K562 (cell line): ENCODE data around the gene DXO. TPM values are rescaled to one million over a fixed set of nuclear protein-coding genes. Genes with fewer than 3 reads are reported as not detected.
A peak's percentile ranks its signal among the peaks of the same experiment; 100 is the strongest.

Source experiments
- BCL6 ChIP-seq: fragments of 250-450 bp; sonication (Bioruptor Pico); IDR thresholded peaks from 2 replicates; pipeline ENCODE4 v1.4.0; 2020
- CEBPB ChIP-seq: fragments of 450-650 bp; IDR thresholded peaks from 2 replicates; pipeline ENCODE4 v1.6.1; 2016; ENCODE audit warnings: missing genetic modification characterization, missing compliant biosample characterization
- CHD4 ChIP-seq: fragments of 200-600 bp; sonication (generic); IDR thresholded peaks from 3 replicates; pipeline ENCODE4 v1.6.1; 2012; ENCODE audit warnings: low read depth, mild to moderate bottlenecking, mixed read lengths, low read length, inconsistent platforms; ENCODE audit not compliant: insufficient read depth, insufficient replicate concordance, poor library complexity, severe bottlenecking
- ETS1 ChIP-seq: conservative IDR thresholded peaks from 2 replicates; pipeline ENCODE4 v1.6.1; 2011; ENCODE audit warnings: low read depth, mild to moderate bottlenecking, low read length; ENCODE audit not compliant: control insufficient read depth
- HMG20A ChIP-seq: fragments of 450-650 bp; formaldehyde crosslinking; conservative IDR thresholded peaks from 2 replicates; pipeline ENCODE4 v1.4.0; 2020; ENCODE audit warnings: mild to moderate bottlenecking, mixed read lengths
- HNRNPLL ChIP-seq: fragments of 200-400 bp; formaldehyde crosslinking; IDR thresholded peaks from 2 replicates; pipeline ENCODE4 v1.6.1; 2017; ENCODE audit warnings: low read length, low read depth, mild to moderate bottlenecking; ENCODE audit not compliant: poor library complexity, severe bottlenecking
- IRF2 ChIP-seq: sonication (generic); formaldehyde crosslinking; IDR thresholded peaks from 2 replicates; pipeline ENCODE4 v1.8.1; 2022; ENCODE audit warnings: mild to moderate bottlenecking, missing genetic modification reagents
- KDM5B ChIP-seq: fragments of 200-600 bp; sonication (generic); IDR thresholded peaks from 2 replicates; pipeline ENCODE4 v1.6.1; 2012; ENCODE audit warnings: low read depth, mild to moderate bottlenecking, moderate library complexity, low read length, control low read depth, inconsistent platforms; ENCODE audit not compliant: insufficient replicate concordance
- NCOA4 ChIP-seq: fragments of 450-650 bp; IDR thresholded peaks from 2 replicates; pipeline ENCODE4 v1.6.1; 2018; ENCODE audit warnings: mild to moderate bottlenecking; ENCODE audit not compliant: partially characterized antibody
- TEAD2 ChIP-seq: fragments of 450-650 bp; IDR thresholded peaks from 2 replicates; pipeline ENCODE4 v1.6.1; 2016; ENCODE audit warnings: missing genetic modification characterization, control low read depth, missing compliant biosample characterization
- ZBTB40 ChIP-seq, 2 experiments: fragments of 450-650 bp in 1 of 2; sonication (generic) in 1 of 2; formaldehyde crosslinking in 1 of 2; IDR thresholded peaks; 2 replicates each; pipeline versions ENCODE4 v1.7.1 to v1.9.0; 2016 to 2022; ENCODE audit warnings: inconsistent platforms in 1 of 2, mild to moderate bottlenecking in 1 of 2, missing genetic modification reagents in 1 of 2
- ZNF830 ChIP-seq: fragments of 250-450 bp; sonication (Bioruptor Pico); IDR thresholded peaks from 2 replicates; pipeline ENCODE4 v1.5.0; 2021; ENCODE audit warnings: mild to moderate bottlenecking
- polyA plus RNA-seq, 8 experiments: library from polyadenylated mRNA; depleted of rRNA in 4 of 8; stranded (reverse) in 5 of 8; unstranded in 3 of 8; fragments of >200 nt; fragmentation: Nextera tagmentation in 2 of 8; fragmentation: Illumina TruSeq in 1 of 8; extraction: Ambion mirVana in 2 of 8; extraction: Trizol in 1 of 8; gene quantifications; 2 replicates each; pipeline versions ENCODE4 v1.2.1 to v1.2.3, GENCODE V29; 2011 to 2014; ENCODE audit warnings: inconsistent platforms in 1 of 8, missing spikeins in 1 of 8
- total RNA-seq, 7 experiments: library from RNA; depleted of rRNA in 6 of 7; stranded (reverse); fragments of >200 nt in 6 of 7; fragmentation: Illumina TruSeq in 2 of 7; extraction: Trizol in 2 of 7; gene quantifications; 2 replicates each; pipeline versions ENCODE4 v1.2.1 to v1.2.3, GENCODE V29; 2011 to 2021; ENCODE audit warnings: low replicate concordance in 1 of 7
- TF ChIP-seq, protein P1 (sequence below): fragments of 450-650 bp; IDR thresholded peaks from one replicate; pipeline ENCODE4 v1.6.1; 2018; ENCODE audit warnings: mild to moderate bottlenecking, moderate library complexity; ENCODE audit not compliant: partially characterized antibody
- TF ChIP-seq, protein P2 (sequence below): fragments of 450-650 bp; IDR thresholded peaks from 2 replicates; pipeline ENCODE4 v1.6.1; 2017; ENCODE audit warnings: antibody characterized with exemption

Gene DXO
- total and polyA plus RNA-seq, 9 of the 15 experiments (the other 6 are each of a cell fraction or from before 2014, with no cell fraction given): 6.4 to 35.1 (median 19.4) TPM

DNA sequence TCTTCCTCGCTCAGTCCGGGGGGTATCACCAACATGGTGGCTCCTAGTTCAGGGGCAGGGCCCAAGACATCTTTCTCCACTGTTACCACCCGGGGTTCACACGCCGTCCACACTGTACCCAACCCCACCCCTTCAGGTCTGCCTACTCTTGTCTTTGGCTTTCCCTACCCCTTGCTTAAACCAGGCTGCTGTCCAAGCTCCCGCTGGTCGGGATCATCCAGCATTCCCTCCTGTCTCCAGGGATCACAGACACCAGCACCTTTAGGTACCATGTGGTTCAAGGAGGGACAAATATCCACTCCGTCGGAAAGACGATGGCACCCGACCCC lies 13.6 kb downstream of the DXO start (continued):
- TF ChIP-seq, protein P1, sequence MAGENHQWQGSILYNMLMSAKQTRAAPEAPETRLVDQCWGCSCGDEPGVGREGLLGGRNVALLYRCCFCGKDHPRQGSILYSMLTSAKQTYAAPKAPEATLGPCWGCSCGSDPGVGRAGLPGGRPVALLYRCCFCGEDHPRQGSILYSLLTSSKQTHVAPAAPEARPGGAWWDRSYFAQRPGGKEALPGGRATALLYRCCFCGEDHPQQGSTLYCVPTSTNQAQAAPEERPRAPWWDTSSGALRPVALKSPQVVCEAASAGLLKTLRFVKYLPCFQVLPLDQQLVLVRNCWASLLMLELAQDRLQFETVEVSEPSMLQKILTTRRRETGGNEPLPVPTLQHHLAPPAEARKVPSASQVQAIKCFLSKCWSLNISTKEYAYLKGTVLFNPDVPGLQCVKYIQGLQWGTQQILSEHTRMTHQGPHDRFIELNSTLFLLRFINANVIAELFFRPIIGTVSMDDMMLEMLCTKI: no peak
- TF ChIP-seq ETS1 (no peak), CEBPB (tag) (no peak), HNRNPLL (no peak), ZBTB40 (IDR thresholded peaks at IDR 0.05) (no peak), ZBTB40 (CRISPR knock-in tag; IDR thresholded peaks at IDR 0.05) (no peak), NCOA4 (no peak), TEAD2 (tag) (no peak), ZNF830 (CRISPR knock-in tag) (no peak), BCL6 (CRISPR knock-in tag) (no peak), HMG20A (CRISPR knock-in tag) (0 out of 2 replicates have a peak, but pooled peaks have one; percentile 26), IRF2 (CRISPR knock-in tag) (no peak), CHD4 (no peak), KDM5B (no peak)
- TF ChIP-seq, protein P2, sequence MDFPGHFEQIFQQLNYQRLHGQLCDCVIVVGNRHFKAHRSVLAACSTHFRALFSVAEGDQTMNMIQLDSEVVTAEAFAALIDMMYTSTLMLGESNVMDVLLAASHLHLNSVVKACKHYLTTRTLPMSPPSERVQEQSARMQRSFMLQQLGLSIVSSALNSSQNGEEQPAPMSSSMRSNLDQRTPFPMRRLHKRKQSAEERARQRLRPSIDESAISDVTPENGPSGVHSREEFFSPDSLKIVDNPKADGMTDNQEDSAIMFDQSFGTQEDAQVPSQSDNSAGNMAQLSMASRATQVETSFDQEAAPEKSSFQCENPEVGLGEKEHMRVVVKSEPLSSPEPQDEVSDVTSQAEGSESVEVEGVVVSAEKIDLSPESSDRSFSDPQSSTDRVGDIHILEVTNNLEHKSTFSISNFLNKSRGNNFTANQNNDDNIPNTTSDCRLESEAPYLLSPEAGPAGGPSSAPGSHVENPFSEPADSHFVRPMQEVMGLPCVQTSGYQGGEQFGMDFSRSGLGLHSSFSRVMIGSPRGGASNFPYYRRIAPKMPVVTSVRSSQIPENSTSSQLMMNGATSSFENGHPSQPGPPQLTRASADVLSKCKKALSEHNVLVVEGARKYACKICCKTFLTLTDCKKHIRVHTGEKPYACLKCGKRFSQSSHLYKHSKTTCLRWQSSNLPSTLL: no peak
